MM.1S (cell line): Measurements from ENCODE around the gene ATP6V1G2.

ENCODE experiments used
- CTCF ChIP-seq: fragments of 300-600 bp; sonication (generic); IDR thresholded peaks from 2 replicates; pipeline ENCODE4 v1.5.1; 2016; ENCODE audit warnings: antibody characterized with exemption, low read length, mixed read lengths
- EZH2 ChIP-seq: fragments of 300-600 bp; sonication (generic); optimal IDR thresholded peaks from 2 replicates; pipeline ENCODE3; 2017; ENCODE audit warnings: low read depth, mild to moderate bottlenecking, antibody characterized with exemption, low read length, mixed read lengths
- EZH2phosphoT487 ChIP-seq: fragments of 300-600 bp; sonication (generic); IDR thresholded peaks from 2 replicates; pipeline ENCODE4 v1.6.1; 2018; ENCODE audit warnings: antibody characterized with exemption, low read length

- TF ChIP-seq CTCF, result no peak
- no peak for TF ChIP-seq EZH2
- TF ChIP-seq EZH2phosphoT487, result no peak
Observed at GRCh38 chr6:31534011-31534410, 12.4 kb downstream of the ATP6V1G2 start.
